ENCODE data around the gene ATP7B.

ATP7B gene

DNA sequence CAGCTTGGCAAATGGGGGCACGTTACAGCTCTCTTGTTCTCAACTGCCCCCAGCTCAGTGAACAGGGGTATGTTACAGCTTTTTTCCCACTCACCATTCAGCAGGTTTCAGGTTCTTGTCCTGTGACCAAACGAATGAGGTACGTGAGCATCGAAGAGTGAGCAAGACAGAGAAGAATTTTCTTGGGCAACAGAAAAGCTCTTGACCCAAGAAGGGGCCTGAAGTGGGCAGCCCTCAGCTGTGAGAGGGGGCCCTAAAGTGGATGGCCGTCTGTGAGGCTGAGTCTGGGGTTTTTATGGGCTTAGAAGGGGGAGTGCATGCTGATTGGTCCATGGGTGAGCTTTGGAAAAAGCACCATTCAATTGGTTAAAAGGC lies 128.0 kb downstream of the ATP7B start:
- TF ChIP-seq, protein P1, sequence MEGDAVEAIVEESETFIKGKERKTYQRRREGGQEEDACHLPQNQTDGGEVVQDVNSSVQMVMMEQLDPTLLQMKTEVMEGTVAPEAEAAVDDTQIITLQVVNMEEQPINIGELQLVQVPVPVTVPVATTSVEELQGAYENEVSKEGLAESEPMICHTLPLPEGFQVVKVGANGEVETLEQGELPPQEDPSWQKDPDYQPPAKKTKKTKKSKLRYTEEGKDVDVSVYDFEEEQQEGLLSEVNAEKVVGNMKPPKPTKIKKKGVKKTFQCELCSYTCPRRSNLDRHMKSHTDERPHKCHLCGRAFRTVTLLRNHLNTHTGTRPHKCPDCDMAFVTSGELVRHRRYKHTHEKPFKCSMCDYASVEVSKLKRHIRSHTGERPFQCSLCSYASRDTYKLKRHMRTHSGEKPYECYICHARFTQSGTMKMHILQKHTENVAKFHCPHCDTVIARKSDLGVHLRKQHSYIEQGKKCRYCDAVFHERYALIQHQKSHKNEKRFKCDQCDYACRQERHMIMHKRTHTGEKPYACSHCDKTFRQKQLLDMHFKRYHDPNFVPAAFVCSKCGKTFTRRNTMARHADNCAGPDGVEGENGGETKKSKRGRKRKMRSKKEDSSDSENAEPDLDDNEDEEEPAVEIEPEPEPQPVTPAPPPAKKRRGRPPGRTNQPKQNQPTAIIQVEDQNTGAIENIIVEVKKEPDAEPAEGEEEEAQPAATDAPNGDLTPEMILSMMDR (IDR thresholded peaks at IDR 0.05), result no peak
